WTC11 (cell line): ENCODE data around the gene TNFSF13B. TPM values are rescaled to one million over a fixed set of nuclear protein-coding genes. Genes with fewer than 3 reads are reported as not detected.

ENCODE experiments used
- ATAC-seq: fragments of 200-7000 bp; cut with Tn5 transposase; 2 replicates; pipeline ENCODE4 v1.10.0; 2021; ENCODE audit warnings: mild to moderate bottlenecking, moderate library complexity
- CTCF ChIA-PET: fragments of 300-600 bp; sonication (Branson Sonifier 250); formaldehyde crosslinking; loops from one replicate; lab custom pipeline; 2021; ENCODE audit warnings: antibody characterized with exemption; lab: Charles Lee
- POLR2A ChIA-PET: fragments of 350-600 bp; sonication (Branson Sonifier 250); formaldehyde crosslinking; loops from one replicate; lab custom pipeline; 2021; ENCODE audit warnings: antibody characterized with exemption; lab: Charles Lee
- DNase-seq: peaks from one replicate; pipeline ENCODE4 v3.0.0; 2021; ENCODE audit warnings: low spot score
- H3K27ac Mint-ChIP-seq: 2 replicates; pipeline ENCODE4 v1.8.0; 2021; ENCODE audit warnings: mixed read lengths
- H3K27me3 Mint-ChIP-seq: 2 replicates; pipeline ENCODE4 v1.8.0; 2021; ENCODE audit warnings: low read depth, mild to moderate bottlenecking, moderate library complexity, mixed read lengths
- H3K36me3 Mint-ChIP-seq: 2 replicates; pipeline ENCODE4 v1.8.0; 2021; ENCODE audit warnings: mixed read lengths
- H3K4me1 Mint-ChIP-seq: 2 replicates; pipeline ENCODE4 v1.8.0; 2022; ENCODE audit warnings: mixed read lengths
- H3K4me3 Mint-ChIP-seq: 2 replicates; pipeline ENCODE4 v1.8.0; 2021; ENCODE audit warnings: mild to moderate bottlenecking, moderate library complexity, mixed read lengths
- H3K9me3 Mint-ChIP-seq: 2 replicates; pipeline ENCODE4 v1.8.0; 2021; ENCODE audit warnings: mixed read lengths
- CREB1 ChIP-seq: sonication (generic); formaldehyde crosslinking; IDR thresholded peaks from 2 replicates; pipeline ENCODE4 v1.8.0; 2023; ENCODE audit warnings: mild to moderate bottlenecking, missing genetic modification reagents
- FOXK1 ChIP-seq: sonication (generic); formaldehyde crosslinking; IDR thresholded peaks from 2 replicates; pipeline ENCODE4 v1.8.0; 2022; ENCODE audit warnings: mild to moderate bottlenecking, moderate library complexity, missing genetic modification reagents
- FOXP1 ChIP-seq: sonication (generic); formaldehyde crosslinking; IDR thresholded peaks from 2 replicates; pipeline ENCODE4 v1.8.0; 2022; ENCODE audit warnings: missing genetic modification reagents, mild to moderate bottlenecking, moderate library complexity, borderline replicate concordance
- MYBL2 ChIP-seq: sonication (generic); formaldehyde crosslinking; IDR thresholded peaks from 2 replicates; pipeline ENCODE4 v1.8.1; 2023; ENCODE audit warnings: mild to moderate bottlenecking, moderate library complexity, missing genetic modification reagents
- NR2C2 ChIP-seq: sonication (generic); formaldehyde crosslinking; IDR thresholded peaks from 2 replicates; pipeline ENCODE4 v1.8.0; 2022; ENCODE audit warnings: mild to moderate bottlenecking, missing genetic modification reagents
- NR3C1 ChIP-seq: sonication (generic); formaldehyde crosslinking; conservative IDR thresholded peaks from 2 replicates; pipeline ENCODE4 v1.8.1; 2023; ENCODE audit warnings: low read depth, mild to moderate bottlenecking, missing genetic modification reagents
- OVOL2 ChIP-seq: fragments of 250-450 bp; sonication (Bioruptor Pico); IDR thresholded peaks from 2 replicates; pipeline ENCODE4 v1.9.0; 2021; ENCODE audit warnings: mild to moderate bottlenecking, borderline replicate concordance
- SOX15 ChIP-seq: fragments of 250-450 bp; sonication (Bioruptor Pico); IDR thresholded peaks from 2 replicates; pipeline ENCODE4 v1.9.0; 2021; ENCODE audit warnings: mild to moderate bottlenecking
- TCF7 ChIP-seq: sonication (generic); formaldehyde crosslinking; IDR thresholded peaks from 2 replicates; pipeline ENCODE4 v1.8.0; 2022; ENCODE audit warnings: mild to moderate bottlenecking, low read depth, missing genetic modification reagents, moderate library complexity
- ZBTB21 ChIP-seq: sonication (generic); formaldehyde crosslinking; IDR thresholded peaks from 2 replicates; pipeline ENCODE4 v1.8.1; 2023; ENCODE audit warnings: mild to moderate bottlenecking, missing genetic modification reagents, borderline replicate concordance
- ZNF219 ChIP-seq: sonication (generic); formaldehyde crosslinking; IDR thresholded peaks from 2 replicates; pipeline ENCODE4 v1.8.0; 2023; ENCODE audit warnings: missing genetic modification reagents, mild to moderate bottlenecking, borderline replicate concordance
- ZNF317 ChIP-seq: sonication (generic); formaldehyde crosslinking; IDR thresholded peaks from 2 replicates; pipeline ENCODE4 v1.8.1; 2023; ENCODE audit warnings: low read depth, mild to moderate bottlenecking, moderate library complexity, missing genetic modification reagents, borderline replicate concordance
- total RNA-seq: library from RNA; stranded (reverse); gene quantifications from 3 replicates; pipeline ENCODE4 v1.2.3, GENCODE V29; 2021
- TF ChIP-seq, protein P1 (sequence below): fragments of 250-450 bp; sonication (Bioruptor Pico); IDR thresholded peaks from 2 replicates; pipeline ENCODE4 v1.9.0; 2021; ENCODE audit warnings: mild to moderate bottlenecking
- TF ChIP-seq, protein P2 (sequence below): sonication (generic); formaldehyde crosslinking; IDR thresholded peaks from 2 replicates; pipeline ENCODE4 v1.8.0; 2022; ENCODE audit warnings: mild to moderate bottlenecking, missing genetic modification reagents
- TF ChIP-seq, protein P3 (sequence below): fragments of 250-450 bp; sonication (Bioruptor Pico); IDR thresholded peaks from 2 replicates; pipeline ENCODE4 v1.9.0; 2021; ENCODE audit warnings: mild to moderate bottlenecking, borderline replicate concordance
- TF ChIP-seq, protein P4 (sequence below): fragments of 250-450 bp; sonication (Bioruptor Pico); conservative IDR thresholded peaks from 2 replicates; pipeline ENCODE4 v1.9.0; 2021; ENCODE audit warnings: mild to moderate bottlenecking
- TF ChIP-seq, protein P5 (sequence below): sonication (generic); formaldehyde crosslinking; IDR thresholded peaks from 2 replicates; pipeline ENCODE4 v1.8.0; 2023; ENCODE audit warnings: mild to moderate bottlenecking, missing genetic modification reagents
- TF ChIP-seq, protein P6 (sequence below): sonication (generic); formaldehyde crosslinking; IDR thresholded peaks from 2 replicates; pipeline ENCODE4 v1.8.1; 2023; ENCODE audit warnings: mild to moderate bottlenecking, missing genetic modification reagents, borderline replicate concordance

Gene TNFSF13B
- total RNA-seq, 1 experiment from 2014 or later = 0.39 TPM

DNA sequence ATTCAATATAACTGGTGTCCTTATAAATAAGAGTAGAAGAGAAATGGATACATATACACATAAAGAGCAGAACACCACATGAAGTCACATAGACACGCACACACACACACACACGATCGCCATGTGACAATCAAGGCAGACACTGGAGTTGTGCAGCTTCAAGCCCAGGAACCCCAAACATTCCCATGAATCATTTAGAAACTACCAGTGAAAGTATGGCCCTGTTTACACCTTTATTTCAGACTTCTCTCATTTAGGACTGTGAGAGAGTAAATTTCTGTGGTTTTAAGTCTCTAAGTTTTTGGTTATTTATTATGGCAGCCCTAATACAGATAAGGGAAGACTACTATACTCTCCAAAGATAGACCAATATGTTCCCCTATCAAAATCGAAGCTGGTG is 20.4 kb upstream of the TNFSF13B start (continued):
- TF ChIP-seq MYBL2 (CRISPR knock-in tag) (no peak), ZNF317 (CRISPR knock-in tag) (no peak), SOX15 (CRISPR knock-in tag) (no peak), FOXP1 (CRISPR knock-in tag) (no peak), ZNF219 (CRISPR knock-in tag) (no peak)
- TF ChIP-seq, all 79 proteins: peak for 0

DNA sequence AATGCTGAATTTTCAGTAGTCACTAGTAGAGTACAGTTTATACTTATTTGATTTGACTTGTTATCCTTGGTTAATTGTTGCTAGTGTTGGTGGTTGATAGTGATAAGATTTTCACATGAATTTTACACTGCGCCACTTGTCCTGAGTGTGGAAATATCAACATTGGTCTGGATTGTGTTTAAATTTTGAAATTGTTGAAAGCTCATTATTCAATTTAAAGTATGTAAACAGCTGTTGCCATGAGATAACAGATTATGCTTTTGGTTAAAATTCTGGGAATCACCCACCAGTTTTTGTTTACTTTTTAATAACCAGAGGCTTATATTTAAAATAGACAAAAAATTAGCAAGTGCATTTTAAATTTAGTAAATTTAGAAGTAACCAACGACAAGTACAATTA is 12.3 kb upstream of the TNFSF13B start:
- no peak for DNase-seq

More for the DNA sequence above, 12.3 kb upstream of the TNFSF13B start:
- Mint-ChIP-seq H3K9me3 (peaks cover under 1% of the 10 kb centered on the region), H3K4me3 (no peak overlapping the region), H3K27ac (no peak overlapping the region), H3K27me3 (no peaks in the 10 kb centered on the region), H3K4me1 (no peaks in the 10 kb centered on the region), H3K36me3 (no peaks in the 10 kb centered on the region; the same call in 1 of the 2 replicates)
- ATAC-seq = no peak
- CTCF ChIA-PET = no interaction called here
- POLR2A ChIA-PET = no interaction called here
- no peak for TF ChIP-seq TCF7 (CRISPR knock-in tag)
- TF ChIP-seq, protein P1, sequence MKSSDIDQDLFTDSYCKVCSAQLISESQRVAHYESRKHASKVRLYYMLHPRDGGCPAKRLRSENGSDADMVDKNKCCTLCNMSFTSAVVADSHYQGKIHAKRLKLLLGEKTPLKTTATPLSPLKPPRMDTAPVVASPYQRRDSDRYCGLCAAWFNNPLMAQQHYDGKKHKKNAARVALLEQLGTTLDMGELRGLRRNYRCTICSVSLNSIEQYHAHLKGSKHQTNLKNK (CRISPR knock-in tag) = no peak
- no peak for TF ChIP-seq CREB1 (CRISPR knock-in tag)
- TF ChIP-seq, protein P2, sequence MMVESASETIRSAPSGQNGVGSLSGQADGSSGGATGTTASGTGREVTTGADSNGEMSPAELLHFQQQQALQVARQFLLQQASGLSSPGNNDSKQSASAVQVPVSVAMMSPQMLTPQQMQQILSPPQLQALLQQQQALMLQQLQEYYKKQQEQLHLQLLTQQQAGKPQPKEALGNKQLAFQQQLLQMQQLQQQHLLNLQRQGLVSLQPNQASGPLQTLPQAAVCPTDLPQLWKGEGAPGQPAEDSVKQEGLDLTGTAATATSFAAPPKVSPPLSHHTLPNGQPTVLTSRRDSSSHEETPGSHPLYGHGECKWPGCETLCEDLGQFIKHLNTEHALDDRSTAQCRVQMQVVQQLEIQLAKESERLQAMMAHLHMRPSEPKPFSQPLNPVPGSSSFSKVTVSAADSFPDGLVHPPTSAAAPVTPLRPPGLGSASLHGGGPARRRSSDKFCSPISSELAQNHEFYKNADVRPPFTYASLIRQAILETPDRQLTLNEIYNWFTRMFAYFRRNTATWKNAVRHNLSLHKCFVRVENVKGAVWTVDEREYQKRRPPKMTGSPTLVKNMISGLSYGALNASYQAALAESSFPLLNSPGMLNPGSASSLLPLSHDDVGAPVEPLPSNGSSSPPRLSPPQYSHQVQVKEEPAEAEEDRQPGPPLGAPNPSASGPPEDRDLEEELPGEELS (CRISPR knock-in tag) = no peak
- no peak for TF ChIP-seq OVOL2 (CRISPR knock-in tag)
- TF ChIP-seq NR3C1 = no peak
- TF ChIP-seq, protein P3, sequence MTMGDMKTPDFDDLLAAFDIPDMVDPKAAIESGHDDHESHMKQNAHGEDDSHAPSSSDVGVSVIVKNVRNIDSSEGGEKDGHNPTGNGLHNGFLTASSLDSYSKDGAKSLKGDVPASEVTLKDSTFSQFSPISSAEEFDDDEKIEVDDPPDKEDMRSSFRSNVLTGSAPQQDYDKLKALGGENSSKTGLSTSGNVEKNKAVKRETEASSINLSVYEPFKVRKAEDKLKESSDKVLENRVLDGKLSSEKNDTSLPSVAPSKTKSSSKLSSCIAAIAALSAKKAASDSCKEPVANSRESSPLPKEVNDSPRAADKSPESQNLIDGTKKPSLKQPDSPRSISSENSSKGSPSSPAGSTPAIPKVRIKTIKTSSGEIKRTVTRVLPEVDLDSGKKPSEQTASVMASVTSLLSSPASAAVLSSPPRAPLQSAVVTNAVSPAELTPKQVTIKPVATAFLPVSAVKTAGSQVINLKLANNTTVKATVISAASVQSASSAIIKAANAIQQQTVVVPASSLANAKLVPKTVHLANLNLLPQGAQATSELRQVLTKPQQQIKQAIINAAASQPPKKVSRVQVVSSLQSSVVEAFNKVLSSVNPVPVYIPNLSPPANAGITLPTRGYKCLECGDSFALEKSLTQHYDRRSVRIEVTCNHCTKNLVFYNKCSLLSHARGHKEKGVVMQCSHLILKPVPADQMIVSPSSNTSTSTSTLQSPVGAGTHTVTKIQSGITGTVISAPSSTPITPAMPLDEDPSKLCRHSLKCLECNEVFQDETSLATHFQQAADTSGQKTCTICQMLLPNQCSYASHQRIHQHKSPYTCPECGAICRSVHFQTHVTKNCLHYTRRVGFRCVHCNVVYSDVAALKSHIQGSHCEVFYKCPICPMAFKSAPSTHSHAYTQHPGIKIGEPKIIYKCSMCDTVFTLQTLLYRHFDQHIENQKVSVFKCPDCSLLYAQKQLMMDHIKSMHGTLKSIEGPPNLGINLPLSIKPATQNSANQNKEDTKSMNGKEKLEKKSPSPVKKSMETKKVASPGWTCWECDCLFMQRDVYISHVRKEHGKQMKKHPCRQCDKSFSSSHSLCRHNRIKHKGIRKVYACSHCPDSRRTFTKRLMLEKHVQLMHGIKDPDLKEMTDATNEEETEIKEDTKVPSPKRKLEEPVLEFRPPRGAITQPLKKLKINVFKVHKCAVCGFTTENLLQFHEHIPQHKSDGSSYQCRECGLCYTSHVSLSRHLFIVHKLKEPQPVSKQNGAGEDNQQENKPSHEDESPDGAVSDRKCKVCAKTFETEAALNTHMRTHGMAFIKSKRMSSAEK = no peak
- TF ChIP-seq ZBTB21 (CRISPR knock-in tag) = no peak
- TF ChIP-seq FOXK1 (CRISPR knock-in tag) = no peak
- no peak for TF ChIP-seq SOX15 (CRISPR knock-in tag)
- TF ChIP-seq, protein P4, sequence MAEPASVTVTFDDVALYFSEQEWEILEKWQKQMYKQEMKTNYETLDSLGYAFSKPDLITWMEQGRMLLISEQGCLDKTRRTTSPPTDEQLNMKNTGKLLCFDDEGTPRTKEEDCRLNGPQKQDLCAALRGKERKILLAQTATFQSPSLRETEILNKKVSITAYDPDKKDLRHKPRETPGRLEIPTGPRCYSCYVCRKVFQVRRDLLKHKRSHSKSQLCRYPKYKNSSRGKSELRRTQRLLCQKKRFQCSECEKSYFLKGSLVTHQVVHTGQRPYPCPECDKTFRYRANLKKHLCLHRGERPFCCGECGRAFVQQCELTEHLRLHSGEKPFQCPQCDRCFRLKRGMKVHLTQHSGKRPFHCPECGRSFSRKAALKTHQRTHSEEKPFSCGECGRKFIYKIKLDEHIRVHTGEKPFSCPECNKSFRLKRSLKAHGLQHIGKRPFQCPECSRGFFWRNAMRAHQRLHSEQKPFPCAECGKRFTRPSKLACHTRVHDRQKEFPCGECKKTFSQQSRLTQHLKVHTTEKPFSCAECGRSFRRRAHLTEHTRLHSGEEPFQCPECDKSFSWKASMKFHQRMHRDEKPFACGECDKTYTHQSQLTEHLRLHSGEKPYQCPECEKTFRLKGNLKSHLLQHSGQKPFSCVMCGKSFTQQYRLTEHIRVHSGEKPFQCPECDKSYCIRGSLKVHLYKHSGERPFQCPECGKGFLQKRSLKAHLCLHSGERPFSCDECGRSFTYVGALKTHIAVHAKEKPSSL = no peak
- no peak for TF ChIP-seq NR2C2 (CRISPR knock-in tag)
- TF ChIP-seq, protein P5, sequence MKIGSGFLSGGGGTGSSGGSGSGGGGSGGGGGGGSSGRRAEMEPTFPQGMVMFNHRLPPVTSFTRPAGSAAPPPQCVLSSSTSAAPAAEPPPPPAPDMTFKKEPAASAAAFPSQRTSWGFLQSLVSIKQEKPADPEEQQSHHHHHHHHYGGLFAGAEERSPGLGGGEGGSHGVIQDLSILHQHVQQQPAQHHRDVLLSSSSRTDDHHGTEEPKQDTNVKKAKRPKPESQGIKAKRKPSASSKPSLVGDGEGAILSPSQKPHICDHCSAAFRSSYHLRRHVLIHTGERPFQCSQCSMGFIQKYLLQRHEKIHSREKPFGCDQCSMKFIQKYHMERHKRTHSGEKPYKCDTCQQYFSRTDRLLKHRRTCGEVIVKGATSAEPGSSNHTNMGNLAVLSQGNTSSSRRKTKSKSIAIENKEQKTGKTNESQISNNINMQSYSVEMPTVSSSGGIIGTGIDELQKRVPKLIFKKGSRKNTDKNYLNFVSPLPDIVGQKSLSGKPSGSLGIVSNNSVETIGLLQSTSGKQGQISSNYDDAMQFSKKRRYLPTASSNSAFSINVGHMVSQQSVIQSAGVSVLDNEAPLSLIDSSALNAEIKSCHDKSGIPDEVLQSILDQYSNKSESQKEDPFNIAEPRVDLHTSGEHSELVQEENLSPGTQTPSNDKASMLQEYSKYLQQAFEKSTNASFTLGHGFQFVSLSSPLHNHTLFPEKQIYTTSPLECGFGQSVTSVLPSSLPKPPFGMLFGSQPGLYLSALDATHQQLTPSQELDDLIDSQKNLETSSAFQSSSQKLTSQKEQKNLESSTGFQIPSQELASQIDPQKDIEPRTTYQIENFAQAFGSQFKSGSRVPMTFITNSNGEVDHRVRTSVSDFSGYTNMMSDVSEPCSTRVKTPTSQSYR = no peak
- TF ChIP-seq, protein P6, sequence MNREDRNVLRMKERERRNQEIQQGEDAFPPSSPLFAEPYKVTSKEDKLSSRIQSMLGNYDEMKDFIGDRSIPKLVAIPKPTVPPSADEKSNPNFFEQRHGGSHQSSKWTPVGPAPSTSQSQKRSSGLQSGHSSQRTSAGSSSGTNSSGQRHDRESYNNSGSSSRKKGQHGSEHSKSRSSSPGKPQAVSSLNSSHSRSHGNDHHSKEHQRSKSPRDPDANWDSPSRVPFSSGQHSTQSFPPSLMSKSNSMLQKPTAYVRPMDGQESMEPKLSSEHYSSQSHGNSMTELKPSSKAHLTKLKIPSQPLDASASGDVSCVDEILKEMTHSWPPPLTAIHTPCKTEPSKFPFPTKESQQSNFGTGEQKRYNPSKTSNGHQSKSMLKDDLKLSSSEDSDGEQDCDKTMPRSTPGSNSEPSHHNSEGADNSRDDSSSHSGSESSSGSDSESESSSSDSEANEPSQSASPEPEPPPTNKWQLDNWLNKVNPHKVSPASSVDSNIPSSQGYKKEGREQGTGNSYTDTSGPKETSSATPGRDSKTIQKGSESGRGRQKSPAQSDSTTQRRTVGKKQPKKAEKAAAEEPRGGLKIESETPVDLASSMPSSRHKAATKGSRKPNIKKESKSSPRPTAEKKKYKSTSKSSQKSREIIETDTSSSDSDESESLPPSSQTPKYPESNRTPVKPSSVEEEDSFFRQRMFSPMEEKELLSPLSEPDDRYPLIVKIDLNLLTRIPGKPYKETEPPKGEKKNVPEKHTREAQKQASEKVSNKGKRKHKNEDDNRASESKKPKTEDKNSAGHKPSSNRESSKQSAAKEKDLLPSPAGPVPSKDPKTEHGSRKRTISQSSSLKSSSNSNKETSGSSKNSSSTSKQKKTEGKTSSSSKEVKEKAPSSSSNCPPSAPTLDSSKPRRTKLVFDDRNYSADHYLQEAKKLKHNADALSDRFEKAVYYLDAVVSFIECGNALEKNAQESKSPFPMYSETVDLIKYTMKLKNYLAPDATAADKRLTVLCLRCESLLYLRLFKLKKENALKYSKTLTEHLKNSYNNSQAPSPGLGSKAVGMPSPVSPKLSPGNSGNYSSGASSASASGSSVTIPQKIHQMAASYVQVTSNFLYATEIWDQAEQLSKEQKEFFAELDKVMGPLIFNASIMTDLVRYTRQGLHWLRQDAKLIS = no peak
